ENCODE data around the gene FADS2. TPM values are rescaled to one million over a fixed set of nuclear protein-coding genes. Genes with fewer than 3 reads are reported as not detected.

FADS2 gene
- total and polyA plus RNA-seq, 2 of the 13 experiments (the other 11 are each of a cell fraction or from before 2014, with no cell fraction given), result 90.1 to 124 TPM

DNA sequence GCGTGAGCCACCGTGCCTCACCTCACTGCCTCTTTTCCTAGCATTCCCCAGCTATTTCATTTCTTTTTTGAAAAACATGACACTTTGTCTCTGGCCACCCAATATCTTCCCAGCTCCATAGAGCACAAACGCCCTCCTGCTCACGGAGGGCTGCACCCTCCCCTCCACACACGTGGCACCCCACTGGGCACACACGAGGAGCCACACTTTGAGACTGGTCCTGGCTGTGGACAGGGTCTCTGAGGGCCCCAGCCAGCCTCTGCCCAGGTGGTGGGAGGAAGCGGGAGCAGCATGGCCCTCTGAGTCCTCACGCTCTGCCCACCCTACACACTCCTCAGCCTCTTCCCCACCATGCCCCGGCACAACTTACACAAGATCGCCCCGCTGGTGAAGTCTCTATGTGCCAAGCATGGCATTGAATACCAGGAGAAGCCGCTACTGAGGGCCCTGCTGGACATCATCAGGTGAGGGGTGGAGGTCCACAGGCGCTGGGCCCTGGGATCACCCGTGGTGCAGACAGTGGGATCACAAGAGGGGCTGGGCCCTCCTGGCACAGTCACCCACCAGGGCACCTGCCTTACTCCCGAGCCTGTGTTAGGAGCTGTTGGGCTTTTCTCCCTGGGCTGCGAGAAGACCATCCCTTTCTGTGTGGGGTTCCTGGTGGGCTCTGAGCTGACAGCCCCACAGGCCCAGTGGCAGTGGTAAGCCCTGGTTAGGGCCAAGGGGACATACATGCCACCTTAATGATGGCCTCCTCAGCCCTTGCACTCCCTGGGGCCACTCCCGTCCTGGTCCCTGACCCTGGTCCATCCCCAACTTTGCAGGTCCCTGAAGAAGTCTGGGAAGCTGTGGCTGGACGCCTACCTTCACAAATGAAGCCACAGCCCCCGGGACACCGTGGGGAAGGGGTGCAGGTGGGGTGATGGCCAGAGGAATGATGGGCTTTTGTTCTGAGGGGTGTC, 37.0 kb downstream of the FADS2 start:
- CTCF ChIA-PET (ENCODE audit: low intra/inter-chr PET ratio, low total read pairs), result no interaction called here
- Histone ChIP-seq H3K36me3 (replicated peaks in 1 of 2; ENCODE audit: control insufficient read depth in 1 of 2, insufficient read depth in 2 of 2, low read length in 2 of 2) (peaks cover 0 to 16% of the 10 kb centered on the region in 2 experiments; a peak in 3 of 5 replicates), H3K4me2 (ENCODE audit: low read depth, low read length) (no peak overlapping the region), H2AFZ (ENCODE audit: low read length) (no peak overlapping the region), H3K79me2 (ENCODE audit: insufficient read depth, low read length) (no peaks in the 10 kb centered on the region), H3K27ac (ENCODE audit: extremely low read length, insufficient read depth, low read length) (no peak overlapping the region), H4K20me1 (ENCODE audit: insufficient read depth, low read length) (no peaks in the 10 kb centered on the region), H3K9me3 (ENCODE audit: low read length) (no peaks in the 10 kb centered on the region), H3K9ac (ENCODE audit: insufficient read depth, low read depth, low read length) (no peak overlapping the region), H3K27me3 (ENCODE audit: control insufficient read depth in 1 of 2, insufficient read depth in 2 of 2, low read length in 2 of 2) (no peaks in the 10 kb centered on the region; a peak in 1 of 5 replicates), H3K4me3 (replicated peaks in 1 of 3; ENCODE audit: insufficient read depth in 1 of 3, low read depth in 2 of 3, low read length in 3 of 3) (no peak overlapping the region), H3K4me1 (ENCODE audit: insufficient read depth, low read length) (peaks cover 11% of the 10 kb centered on the region)
- TF ChIP-seq PCBP2 (optimal IDR thresholded peaks at IDR 0.05; ENCODE audit: low read depth, low read length, poor library complexity, severe bottlenecking) (no peak), AKAP8 (CRISPR knock-in tag; IDR thresholded peaks at IDR 0.05) (no peak), ISX (CRISPR knock-in tag; conservative IDR thresholded peaks at IDR 0.05) (no peak), ZNF12 (CRISPR knock-in tag; IDR thresholded peaks at IDR 0.05) (no peak), ZMAT3 (CRISPR knock-in tag; conservative IDR thresholded peaks at IDR 0.05) (no peak), ZNF256 (CRISPR knock-in tag; conservative IDR thresholded peaks at IDR 0.05) (no peak), PLRG1 (conservative IDR thresholded peaks at IDR 0.05) (no peak), ZSCAN30 (CRISPR knock-in tag; IDR thresholded peaks at IDR 0.05) (no peak), XBP1 (CRISPR knock-in tag; IDR thresholded peaks at IDR 0.05) (no peak), KLF12 (CRISPR knock-in tag; IDR thresholded peaks at IDR 0.05; ENCODE audit: borderline replicate concordance) (no peak)
- TF ChIP-seq, protein P1, sequence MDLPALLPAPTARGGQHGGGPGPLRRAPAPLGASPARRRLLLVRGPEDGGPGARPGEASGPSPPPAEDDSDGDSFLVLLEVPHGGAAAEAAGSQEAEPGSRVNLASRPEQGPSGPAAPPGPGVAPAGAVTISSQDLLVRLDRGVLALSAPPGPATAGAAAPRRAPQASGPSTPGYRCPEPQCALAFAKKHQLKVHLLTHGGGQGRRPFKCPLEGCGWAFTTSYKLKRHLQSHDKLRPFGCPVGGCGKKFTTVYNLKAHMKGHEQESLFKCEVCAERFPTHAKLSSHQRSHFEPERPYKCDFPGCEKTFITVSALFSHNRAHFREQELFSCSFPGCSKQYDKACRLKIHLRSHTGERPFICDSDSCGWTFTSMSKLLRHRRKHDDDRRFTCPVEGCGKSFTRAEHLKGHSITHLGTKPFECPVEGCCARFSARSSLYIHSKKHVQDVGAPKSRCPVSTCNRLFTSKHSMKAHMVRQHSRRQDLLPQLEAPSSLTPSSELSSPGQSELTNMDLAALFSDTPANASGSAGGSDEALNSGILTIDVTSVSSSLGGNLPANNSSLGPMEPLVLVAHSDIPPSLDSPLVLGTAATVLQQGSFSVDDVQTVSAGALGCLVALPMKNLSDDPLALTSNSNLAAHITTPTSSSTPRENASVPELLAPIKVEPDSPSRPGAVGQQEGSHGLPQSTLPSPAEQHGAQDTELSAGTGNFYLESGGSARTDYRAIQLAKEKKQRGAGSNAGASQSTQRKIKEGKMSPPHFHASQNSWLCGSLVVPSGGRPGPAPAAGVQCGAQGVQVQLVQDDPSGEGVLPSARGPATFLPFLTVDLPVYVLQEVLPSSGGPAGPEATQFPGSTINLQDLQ (CRISPR knock-in tag; IDR thresholded peaks at IDR 0.05), result no peak
- TF ChIP-seq, protein P2, sequence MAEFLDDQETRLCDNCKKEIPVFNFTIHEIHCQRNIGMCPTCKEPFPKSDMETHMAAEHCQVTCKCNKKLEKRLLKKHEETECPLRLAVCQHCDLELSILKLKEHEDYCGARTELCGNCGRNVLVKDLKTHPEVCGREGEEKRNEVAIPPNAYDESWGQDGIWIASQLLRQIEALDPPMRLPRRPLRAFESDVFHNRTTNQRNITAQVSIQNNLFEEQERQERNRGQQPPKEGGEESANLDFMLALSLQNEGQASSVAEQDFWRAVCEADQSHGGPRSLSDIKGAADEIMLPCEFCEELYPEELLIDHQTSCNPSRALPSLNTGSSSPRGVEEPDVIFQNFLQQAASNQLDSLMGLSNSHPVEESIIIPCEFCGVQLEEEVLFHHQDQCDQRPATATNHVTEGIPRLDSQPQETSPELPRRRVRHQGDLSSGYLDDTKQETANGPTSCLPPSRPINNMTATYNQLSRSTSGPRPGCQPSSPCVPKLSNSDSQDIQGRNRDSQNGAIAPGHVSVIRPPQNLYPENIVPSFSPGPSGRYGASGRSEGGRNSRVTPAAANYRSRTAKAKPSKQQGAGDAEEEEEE (CRISPR knock-in tag; IDR thresholded peaks at IDR 0.05; ENCODE audit: borderline replicate concordance), result no peak
- TF ChIP-seq, protein P3, sequence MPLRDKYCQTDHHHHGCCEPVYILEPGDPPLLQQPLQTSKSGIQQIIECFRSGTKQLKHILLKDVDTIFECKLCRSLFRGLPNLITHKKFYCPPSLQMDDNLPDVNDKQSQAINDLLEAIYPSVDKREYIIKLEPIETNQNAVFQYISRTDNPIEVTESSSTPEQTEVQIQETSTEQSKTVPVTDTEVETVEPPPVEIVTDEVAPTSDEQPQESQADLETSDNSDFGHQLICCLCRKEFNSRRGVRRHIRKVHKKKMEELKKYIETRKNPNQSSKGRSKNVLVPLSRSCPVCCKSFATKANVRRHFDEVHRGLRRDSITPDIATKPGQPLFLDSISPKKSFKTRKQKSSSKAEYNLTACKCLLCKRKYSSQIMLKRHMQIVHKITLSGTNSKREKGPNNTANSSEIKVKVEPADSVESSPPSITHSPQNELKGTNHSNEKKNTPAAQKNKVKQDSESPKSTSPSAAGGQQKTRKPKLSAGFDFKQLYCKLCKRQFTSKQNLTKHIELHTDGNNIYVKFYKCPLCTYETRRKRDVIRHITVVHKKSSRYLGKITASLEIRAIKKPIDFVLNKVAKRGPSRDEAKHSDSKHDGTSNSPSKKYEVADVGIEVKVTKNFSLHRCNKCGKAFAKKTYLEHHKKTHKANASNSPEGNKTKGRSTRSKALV (CRISPR knock-in tag; IDR thresholded peaks at IDR 0.05), result no peak
- intact Hi-C loops (cut with micrococcal nuclease; ENCODE audit: unreplicated experiment), result no loop called here
- POLR2A ChIA-PET, result no interaction called here
- BruUV-seq (replicated peaks), result no TSS peak
- DNase-seq (ENCODE audit: low spot score) (no peak), FAIRE-seq (no peak), ATAC-seq (no peak)
- 88% methylated on average over 14 of the region's 20 CpGs for WGBS (ENCODE audit: low lambda C conversion rate)
- in situ Hi-C loops (cut with HindIII; ENCODE audit: extremely low pct_ligation_motif_present, low pct_unique_long_range_greater_than_20kb), result no loop called here

Measured in HepG2 (cell line).